ENCODE measurements around the gene KNL1. TPM values are rescaled to one million over a fixed set of nuclear protein-coding genes. Genes with fewer than 3 reads are reported as not detected.

KNL1 gene
- total RNA-seq, 1 experiment from 2014 or later = 28.9 TPM

DNA sequence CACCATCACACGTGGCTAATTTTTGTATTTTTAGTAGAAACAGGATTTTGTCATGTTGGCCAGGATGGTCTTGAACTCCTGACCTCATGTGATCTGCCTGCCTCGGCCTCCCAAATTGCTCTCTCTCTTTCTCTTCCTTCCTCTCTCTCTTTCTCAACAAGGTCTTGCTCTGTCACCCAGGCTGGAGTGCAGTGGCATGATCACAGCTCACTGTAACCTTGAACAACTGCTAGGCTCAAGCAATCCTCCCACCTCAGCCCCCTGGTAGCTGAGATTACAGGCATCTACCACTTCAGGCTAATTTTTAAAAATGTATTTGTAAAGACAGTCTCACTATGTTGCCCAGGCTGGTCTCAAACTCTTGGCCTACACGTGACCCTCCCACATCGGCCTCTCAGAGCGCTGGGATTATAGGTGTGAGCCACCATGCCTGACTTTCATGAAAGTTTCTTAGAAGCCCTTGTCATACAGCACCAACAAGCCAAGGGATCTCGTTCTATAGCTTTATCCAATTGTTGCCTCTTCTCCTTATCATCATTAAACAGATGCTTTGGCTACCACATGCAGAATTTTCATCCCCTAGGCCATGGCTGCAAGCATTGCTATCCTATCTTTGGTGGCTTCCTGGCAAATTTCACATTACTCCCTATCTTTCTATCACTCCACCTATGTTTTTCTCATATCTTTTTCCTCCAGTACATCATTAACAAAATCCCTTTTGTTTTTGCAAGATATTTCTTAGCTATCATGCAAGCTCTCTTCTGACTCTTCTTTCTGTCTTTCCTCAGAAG lies 34.9 kb upstream of the KNL1 start:
- ChIA-PET POLR2A (no interaction called here), CTCF (interaction anchor here (0.6 kb wide), 1 partner anchor 117 kb away, joined by 4 read pairs; no protein-coding TSS in a partner anchor)
- H3K27ac ChIP-seq (ENCODE audit: low read length) = no peak overlapping the region
- TF ChIP-seq, protein P1, sequence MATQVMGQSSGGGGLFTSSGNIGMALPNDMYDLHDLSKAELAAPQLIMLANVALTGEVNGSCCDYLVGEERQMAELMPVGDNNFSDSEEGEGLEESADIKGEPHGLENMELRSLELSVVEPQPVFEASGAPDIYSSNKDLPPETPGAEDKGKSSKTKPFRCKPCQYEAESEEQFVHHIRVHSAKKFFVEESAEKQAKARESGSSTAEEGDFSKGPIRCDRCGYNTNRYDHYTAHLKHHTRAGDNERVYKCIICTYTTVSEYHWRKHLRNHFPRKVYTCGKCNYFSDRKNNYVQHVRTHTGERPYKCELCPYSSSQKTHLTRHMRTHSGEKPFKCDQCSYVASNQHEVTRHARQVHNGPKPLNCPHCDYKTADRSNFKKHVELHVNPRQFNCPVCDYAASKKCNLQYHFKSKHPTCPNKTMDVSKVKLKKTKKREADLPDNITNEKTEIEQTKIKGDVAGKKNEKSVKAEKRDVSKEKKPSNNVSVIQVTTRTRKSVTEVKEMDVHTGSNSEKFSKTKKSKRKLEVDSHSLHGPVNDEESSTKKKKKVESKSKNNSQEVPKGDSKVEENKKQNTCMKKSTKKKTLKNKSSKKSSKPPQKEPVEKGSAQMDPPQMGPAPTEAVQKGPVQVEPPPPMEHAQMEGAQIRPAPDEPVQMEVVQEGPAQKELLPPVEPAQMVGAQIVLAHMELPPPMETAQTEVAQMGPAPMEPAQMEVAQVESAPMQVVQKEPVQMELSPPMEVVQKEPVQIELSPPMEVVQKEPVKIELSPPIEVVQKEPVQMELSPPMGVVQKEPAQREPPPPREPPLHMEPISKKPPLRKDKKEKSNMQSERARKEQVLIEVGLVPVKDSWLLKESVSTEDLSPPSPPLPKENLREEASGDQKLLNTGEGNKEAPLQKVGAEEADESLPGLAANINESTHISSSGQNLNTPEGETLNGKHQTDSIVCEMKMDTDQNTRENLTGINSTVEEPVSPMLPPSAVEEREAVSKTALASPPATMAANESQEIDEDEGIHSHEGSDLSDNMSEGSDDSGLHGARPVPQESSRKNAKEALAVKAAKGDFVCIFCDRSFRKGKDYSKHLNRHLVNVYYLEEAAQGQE (IDR thresholded peaks at IDR 0.05; ENCODE audit: insufficient read depth in 1 of 2, low read depth in 2 of 2, low read length in 1 of 2) = no peak
- TF ChIP-seq SIN3A (IDR thresholded peaks at IDR 0.05; ENCODE audit: borderline replicate concordance, insufficient read depth, low read depth, low read length) = no peak
- H3K4me1 ChIP-seq (ENCODE audit: control insufficient read depth, insufficient read depth, low read length) = no peaks in the 10 kb centered on the region
- ATAC-seq = no peak
- peaks cover 9% of the 10 kb centered on the region; the same call in 1 of the 2 replicates for H3K36me3 ChIP-seq (ENCODE audit: control insufficient read depth, insufficient read depth, low read length)
- in situ Hi-C loops (cut with HindIII; ENCODE audit: low pct_unique_long_range_greater_than_20kb, low sequenced_read_pairs) = no loop called here
- no TSS peak for BruUV-seq (replicated peaks)
- no peak for DNase-seq (ENCODE audit: low read depth, low spot score)
- intact Hi-C loops (cut with micrococcal nuclease; ENCODE audit: unreplicated experiment) = no loop called here
- H3K27me3 ChIP-seq (ENCODE audit: control insufficient read depth, insufficient read depth, low read length) = no peaks in the 10 kb centered on the region
- no peaks in the 10 kb centered on the region for H3K9me3 ChIP-seq (ENCODE audit: control insufficient read depth, insufficient read depth, low read depth, low read length)
- no peak overlapping the region for H3K4me3 ChIP-seq (ENCODE audit: low read depth in 2 of 2, low read length in 2 of 2)

GRCh38 chr15:40562691-40563090 lies 31.4 kb upstream of the KNL1 start:
- no peak overlapping the region for H3K4me3 ChIP-seq (ENCODE audit: low read depth in 2 of 2, low read length in 2 of 2)
- ChIA-PET POLR2A (no interaction called here), CTCF (no interaction called here)
- H3K27me3 ChIP-seq (ENCODE audit: control insufficient read depth, insufficient read depth, low read length) = no peaks in the 10 kb centered on the region
- intact Hi-C loops (cut with micrococcal nuclease; ENCODE audit: unreplicated experiment) = no loop called here
- H3K27ac ChIP-seq (ENCODE audit: low read length) = no peak overlapping the region
- BruUV-seq (replicated peaks) = no TSS peak
- no peaks in the 10 kb centered on the region for H3K36me3 ChIP-seq (ENCODE audit: control insufficient read depth, insufficient read depth, low read length)
- no peak for ATAC-seq
- H3K4me1 ChIP-seq (ENCODE audit: control insufficient read depth, insufficient read depth, low read length) = no peaks in the 10 kb centered on the region
- TF ChIP-seq SIN3A (IDR thresholded peaks at IDR 0.05; ENCODE audit: borderline replicate concordance, insufficient read depth, low read depth, low read length) (no peak), TCF7L2 (IDR thresholded peaks at IDR 0.05; ENCODE audit: low read depth, low read length) (no peak)
- TF ChIP-seq, protein P1 (IDR thresholded peaks at IDR 0.05; ENCODE audit: insufficient read depth in 1 of 2, low read depth in 2 of 2, low read length in 1 of 2) = no peak
- TF ChIP-seq, protein P2, sequence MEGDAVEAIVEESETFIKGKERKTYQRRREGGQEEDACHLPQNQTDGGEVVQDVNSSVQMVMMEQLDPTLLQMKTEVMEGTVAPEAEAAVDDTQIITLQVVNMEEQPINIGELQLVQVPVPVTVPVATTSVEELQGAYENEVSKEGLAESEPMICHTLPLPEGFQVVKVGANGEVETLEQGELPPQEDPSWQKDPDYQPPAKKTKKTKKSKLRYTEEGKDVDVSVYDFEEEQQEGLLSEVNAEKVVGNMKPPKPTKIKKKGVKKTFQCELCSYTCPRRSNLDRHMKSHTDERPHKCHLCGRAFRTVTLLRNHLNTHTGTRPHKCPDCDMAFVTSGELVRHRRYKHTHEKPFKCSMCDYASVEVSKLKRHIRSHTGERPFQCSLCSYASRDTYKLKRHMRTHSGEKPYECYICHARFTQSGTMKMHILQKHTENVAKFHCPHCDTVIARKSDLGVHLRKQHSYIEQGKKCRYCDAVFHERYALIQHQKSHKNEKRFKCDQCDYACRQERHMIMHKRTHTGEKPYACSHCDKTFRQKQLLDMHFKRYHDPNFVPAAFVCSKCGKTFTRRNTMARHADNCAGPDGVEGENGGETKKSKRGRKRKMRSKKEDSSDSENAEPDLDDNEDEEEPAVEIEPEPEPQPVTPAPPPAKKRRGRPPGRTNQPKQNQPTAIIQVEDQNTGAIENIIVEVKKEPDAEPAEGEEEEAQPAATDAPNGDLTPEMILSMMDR (IDR thresholded peaks at IDR 0.05) = no peak
- DNase-seq (ENCODE audit: low read depth, low spot score) = no peak
- H3K9me3 ChIP-seq (ENCODE audit: control insufficient read depth, insufficient read depth, low read depth, low read length) = no peaks in the 10 kb centered on the region
- in situ Hi-C loops (cut with HindIII; ENCODE audit: low pct_unique_long_range_greater_than_20kb, low sequenced_read_pairs) = no loop called here

Data from Panc1 (cell line).